GM12875 (cell line): ENCODE data around the gene PIPOX.

Experiments used
- H3K4me3 ChIP-seq: one replicate; pipeline ENCODE4 v1.5.1; 2011; ENCODE audit warnings: low read depth, low read length, control low read depth
- TF ChIP-seq, protein P1 (sequence below): IDR thresholded peaks from 2 replicates; pipeline ENCODE4 v1.5.1; 2011; ENCODE audit warnings: low read depth, mild to moderate bottlenecking, control low read depth, inconsistent platforms, low read length, moderate library complexity, borderline replicate concordance; ENCODE audit not compliant: insufficient read depth

Gene PIPOX, protein sequence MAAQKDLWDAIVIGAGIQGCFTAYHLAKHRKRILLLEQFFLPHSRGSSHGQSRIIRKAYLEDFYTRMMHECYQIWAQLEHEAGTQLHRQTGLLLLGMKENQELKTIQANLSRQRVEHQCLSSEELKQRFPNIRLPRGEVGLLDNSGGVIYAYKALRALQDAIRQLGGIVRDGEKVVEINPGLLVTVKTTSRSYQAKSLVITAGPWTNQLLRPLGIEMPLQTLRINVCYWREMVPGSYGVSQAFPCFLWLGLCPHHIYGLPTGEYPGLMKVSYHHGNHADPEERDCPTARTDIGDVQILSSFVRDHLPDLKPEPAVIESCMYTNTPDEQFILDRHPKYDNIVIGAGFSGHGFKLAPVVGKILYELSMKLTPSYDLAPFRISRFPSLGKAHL

DNA sequence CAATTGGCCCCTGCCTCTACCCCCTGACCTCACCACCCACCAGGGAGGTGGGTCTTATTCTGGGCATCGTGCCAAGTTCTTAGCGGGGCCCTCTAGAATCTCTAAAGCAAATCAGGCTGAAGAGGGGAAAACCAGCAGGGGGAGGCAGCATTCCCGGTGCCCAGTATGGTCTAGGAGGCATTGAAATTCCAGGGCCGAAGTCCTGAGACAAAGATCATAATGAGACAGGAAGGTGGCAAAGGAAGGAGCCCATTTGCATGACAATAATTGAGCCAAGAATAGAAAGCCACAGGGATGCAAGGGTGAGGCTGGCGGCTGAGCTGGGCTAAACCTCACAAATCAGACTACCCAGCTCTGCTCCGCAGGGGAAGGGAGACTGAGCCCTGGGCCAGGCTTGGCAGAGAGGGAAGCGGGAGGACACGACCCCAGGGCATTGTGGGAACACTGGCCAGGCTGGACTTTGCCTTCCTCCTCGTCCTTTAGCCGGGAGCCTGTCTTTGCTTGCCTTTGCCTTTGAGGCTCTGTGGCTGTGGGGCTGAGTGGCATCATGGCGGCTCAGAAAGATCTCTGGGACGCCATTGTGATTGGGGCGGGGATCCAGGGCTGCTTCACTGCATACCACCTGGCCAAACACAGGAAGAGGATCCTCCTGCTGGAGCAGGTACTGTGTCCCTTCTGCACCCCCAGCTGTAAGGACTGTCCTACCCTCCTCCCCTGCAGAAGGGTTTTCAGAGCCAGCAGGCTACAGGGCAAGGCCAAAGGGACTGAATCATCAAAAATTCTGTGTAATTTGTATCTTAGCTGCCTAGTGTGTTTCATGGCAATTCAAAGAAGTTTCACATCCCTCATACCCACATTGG, at the start of gene PIPOX:
Gene PIPOX, plus strand, starts transcription at position 463 of the 860 bp plus-strand sequence. Its CDS starts 85 bp downstream, at position 548.
- TF ChIP-seq, protein P1, sequence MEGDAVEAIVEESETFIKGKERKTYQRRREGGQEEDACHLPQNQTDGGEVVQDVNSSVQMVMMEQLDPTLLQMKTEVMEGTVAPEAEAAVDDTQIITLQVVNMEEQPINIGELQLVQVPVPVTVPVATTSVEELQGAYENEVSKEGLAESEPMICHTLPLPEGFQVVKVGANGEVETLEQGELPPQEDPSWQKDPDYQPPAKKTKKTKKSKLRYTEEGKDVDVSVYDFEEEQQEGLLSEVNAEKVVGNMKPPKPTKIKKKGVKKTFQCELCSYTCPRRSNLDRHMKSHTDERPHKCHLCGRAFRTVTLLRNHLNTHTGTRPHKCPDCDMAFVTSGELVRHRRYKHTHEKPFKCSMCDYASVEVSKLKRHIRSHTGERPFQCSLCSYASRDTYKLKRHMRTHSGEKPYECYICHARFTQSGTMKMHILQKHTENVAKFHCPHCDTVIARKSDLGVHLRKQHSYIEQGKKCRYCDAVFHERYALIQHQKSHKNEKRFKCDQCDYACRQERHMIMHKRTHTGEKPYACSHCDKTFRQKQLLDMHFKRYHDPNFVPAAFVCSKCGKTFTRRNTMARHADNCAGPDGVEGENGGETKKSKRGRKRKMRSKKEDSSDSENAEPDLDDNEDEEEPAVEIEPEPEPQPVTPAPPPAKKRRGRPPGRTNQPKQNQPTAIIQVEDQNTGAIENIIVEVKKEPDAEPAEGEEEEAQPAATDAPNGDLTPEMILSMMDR: no peak
- H3K4me3 ChIP-seq: no peak within 1 kb of the TSS

DNA sequence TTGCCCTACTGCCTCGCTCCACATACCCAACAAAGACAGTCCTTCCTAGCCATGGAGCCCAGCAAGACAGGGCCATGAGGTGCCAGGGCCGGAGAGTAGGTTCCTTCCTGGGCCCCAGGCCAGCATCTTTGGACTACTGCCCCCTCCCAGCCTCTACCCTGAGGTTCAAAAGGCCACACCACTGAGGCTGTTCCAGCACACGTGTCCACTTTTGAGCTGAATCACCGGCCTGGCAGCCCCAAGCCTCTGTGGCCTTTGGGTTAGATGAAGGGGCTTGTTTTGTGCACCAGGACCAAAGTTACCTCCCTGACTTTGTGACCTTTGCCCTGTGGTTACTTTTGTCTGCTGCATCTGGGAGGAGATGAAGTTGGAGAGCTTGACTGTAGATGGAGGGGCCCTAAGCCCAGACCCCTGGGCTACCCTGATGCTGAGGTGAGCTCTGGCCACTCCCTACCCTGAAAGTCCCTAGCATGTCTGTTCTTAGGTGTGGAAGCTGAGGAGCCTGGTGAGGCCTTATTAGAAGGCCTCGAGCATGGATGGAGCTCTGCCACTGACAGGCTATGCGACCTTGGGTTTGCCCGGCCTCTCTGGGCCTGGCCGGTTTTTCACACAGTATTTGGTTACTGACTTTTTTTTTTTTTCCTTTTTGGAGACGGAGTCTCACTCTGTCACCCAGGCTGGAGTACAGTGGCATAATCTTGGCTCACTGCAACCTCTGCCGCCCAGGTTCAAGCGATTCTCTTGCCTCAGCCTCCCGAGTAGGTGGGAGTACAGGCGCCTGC, 49.1 kb upstream of the PIPOX start:
- H3K4me3 ChIP-seq: no peak overlapping the region
- TF ChIP-seq, protein P1: no peak

DNA sequence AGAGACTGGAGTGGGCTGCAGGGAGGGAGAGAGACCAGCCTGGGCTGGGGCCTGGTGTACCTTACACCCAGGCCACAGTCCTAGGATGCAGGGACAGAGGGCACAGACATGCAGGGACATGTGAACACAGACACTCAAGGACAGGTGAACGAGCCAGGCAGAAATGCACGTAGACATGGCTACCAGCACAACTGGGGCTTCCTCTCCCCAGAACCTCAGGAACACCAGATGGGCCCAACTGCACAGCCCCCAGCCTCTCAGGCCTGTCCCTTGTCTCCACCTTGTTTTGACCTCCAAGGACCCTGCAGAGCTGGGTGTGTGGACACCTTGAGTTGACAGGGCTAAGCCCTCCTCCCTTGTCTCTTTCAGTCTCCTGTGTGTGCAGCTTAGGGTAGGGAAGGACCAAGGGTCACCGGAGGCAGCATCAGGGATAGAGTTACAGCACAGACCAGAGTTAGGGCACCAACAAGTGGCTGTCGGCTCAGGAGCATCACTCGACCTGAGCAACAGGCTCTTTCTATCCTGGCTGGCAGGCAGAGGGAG, 46.3 kb upstream of the PIPOX start:
- TF ChIP-seq, protein P1: no peak
- H3K4me3 ChIP-seq: no peak overlapping the region

DNA sequence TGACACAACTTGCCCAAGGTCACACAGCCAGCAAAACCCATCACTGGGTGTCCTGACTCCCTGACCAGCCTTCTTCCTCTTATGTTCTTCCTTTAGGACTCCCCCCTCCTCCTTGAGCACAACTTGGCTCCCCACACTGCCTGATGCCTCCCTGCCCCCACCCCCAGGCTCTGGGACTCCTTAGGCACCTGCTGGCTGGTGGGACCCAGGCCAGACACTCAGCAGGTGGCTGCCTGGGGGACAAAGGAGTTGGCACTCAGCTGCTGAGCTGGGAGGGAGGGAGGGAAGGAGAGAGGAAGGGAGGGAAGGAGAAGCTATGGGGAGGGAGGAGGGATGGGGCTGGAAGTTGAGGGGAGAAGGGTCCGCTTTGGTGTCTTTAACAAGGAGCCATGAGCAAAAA, 45.1 kb upstream of the PIPOX start:
- H3K4me3 ChIP-seq: no peak overlapping the region
- TF ChIP-seq, protein P1: no peak

DNA sequence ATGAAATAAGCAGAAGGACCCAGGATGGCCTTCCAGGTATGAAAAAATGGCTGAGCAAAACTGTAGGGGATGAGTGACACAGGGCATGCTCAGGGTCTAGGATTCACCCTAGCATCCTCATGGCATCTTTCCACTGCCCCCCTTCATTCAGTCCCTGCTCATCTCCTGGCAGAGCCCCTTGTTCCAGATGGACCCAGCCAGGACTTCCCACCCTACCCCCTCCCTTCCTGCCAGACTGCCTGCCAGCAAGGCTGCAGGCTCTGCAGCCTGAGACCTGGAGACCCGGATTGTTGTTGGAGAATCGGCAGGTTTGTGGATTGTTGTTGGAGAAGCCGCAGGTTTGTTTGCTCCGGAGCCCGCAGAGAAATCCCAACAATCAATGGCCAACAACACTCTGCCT, 43.7 kb upstream of the PIPOX start:
- no peak overlapping the region for H3K4me3 ChIP-seq
- TF ChIP-seq, protein P1: no peak

DNA sequence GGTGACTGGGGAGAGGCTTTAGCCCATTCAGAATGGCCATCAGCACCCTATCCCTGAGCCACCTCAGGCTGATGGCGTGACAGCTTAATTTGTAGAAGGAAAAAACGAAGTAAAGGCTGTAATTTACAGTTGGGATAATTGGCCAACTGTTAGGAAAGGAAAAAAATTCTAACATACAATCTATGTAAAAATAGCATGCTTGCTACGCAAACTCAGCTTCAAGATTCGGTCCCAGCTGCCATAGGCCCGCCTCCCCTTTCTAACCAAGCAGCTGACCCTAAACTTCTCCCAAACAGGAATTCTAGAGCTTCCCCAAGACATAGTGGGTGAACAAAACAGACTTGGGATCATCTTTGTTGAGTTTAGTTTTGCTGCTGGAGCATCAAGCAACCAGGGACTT, 42.0 kb upstream of the PIPOX start:
- TF ChIP-seq, protein P1: no peak
- H3K4me3 ChIP-seq: no peak overlapping the region
